ENCODE measurements around the gene JKAMP.
"Not testable (repeated sequence)": the region's sequence is repeated elsewhere in the genome, so short reads cannot be mapped to it uniquely, and the experiment has no call there.

JKAMP gene, protein sequence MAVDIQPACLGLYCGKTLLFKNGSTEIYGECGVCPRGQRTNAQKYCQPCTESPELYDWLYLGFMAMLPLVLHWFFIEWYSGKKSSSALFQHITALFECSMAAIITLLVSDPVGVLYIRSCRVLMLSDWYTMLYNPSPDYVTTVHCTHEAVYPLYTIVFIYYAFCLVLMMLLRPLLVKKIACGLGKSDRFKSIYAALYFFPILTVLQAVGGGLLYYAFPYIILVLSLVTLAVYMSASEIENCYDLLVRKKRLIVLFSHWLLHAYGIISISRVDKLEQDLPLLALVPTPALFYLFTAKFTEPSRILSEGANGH
- 25.3 to 37.0 (median 36.3) reads per million in 3 experiments for total RNA-seq

DNA sequence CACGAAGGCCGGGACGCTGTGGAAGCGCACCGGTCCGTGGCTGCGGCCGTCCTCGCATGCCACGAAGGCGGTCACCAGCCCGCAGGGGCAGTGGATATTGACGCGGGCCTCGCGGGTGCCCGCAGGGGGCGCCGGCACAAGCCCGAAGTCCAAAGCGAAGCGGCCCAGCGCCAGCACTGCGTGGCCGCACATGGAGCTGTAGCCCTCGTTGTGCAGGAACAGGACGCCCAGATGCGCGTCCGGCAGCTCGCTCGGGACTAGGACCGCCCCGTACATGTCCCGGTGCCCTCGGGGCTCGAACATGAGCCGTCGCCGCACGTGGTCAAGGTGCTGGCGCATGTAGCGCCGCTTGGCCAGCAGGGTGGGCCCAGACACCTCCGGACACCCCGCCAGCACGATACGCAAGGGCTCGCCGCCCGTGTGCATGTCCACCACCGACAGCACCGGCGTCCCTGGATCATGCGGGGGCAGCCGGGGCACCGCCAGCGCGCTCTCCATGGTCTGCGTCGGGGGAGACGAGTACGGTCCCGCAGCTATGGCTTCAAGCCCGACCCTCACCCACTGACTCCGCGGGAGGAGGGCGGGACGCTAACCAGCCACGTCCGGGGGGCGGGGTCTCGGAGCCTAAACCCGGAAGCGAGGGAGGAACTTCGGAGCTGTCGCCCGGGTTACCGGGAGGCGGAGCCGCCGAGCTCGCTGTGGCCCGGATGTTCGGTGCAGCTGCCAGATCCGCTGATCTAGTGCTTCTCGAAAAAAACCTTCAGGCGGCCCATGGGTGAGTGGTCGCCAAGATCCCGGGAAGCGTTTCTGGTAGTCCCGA, at the start of gene JKAMP, which contains the start of gene L3HYPDH:
Gene JKAMP, plus strand, starts transcription at position 699 of the 820 bp plus-strand sequence. Its CDS starts 73 bp downstream, at position 772.
Gene L3HYPDH, minus strand, starts transcription at position 590 of the 820 bp plus-strand sequence. Its CDS starts 92 bp downstream, at position 498.
- peak; percentile 94 for DNase-seq

DNA sequence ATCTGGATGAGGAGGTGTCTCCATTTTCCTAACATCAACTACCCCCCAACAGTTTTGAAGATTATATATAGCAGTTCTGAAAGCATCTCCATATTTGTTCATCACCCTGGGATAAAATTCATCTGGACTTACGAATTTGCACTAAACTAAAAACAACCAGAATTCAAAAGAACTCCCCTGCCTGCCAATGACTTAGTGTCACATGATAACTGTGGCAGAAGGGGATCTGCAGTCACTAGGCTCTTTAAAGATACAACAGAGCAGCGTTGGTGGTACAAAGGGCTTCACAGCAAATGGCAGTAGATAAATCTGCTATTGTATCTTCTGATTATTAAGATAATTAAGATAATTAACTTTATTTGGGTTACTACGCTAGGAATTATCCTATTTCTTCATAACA, 49.2 kb upstream of the JKAMP start:
- DNase-seq, result no peak

DNA sequence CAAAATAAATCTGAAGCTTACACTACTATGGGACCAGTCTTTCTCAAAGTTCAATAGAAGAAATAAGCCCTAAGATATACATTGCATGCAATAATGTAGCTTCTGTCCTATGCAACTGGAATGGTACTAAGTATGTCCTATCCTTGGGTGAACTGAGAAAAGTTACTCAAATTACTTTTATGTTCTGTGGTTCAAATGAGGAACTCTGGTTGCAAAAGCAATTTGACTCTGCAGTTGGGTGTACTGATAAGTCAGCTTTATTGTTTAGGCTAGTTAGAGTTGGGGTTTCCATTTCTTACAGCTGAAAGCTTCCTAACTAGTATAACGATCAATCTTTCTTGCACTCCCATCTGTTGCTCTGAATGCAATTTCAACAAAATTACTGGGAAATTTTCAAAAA, 48.3 kb upstream of the JKAMP start:
- no peak for DNase-seq

DNA sequence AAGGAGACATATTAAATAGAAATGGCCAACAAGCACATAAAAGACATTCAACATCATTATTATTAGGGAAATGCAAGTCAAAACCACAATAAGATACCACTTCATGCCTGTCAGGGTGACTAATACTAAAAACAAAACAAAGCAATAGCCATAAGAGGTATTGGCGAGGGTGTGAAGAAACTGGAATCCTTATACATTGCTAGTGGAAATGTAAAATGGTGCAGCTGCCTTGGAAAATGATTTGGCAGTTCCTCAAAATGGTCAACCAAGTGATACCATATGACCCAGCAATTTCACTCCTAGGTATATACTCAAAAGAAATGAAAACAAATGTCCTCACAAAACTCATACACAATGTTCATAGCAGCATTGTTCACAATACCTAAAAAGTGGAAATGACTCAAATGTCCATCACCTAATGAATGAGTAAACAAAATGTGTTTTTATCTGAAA, 46.1 kb upstream of the JKAMP start:
- DNase-seq, result no peak

DNA sequence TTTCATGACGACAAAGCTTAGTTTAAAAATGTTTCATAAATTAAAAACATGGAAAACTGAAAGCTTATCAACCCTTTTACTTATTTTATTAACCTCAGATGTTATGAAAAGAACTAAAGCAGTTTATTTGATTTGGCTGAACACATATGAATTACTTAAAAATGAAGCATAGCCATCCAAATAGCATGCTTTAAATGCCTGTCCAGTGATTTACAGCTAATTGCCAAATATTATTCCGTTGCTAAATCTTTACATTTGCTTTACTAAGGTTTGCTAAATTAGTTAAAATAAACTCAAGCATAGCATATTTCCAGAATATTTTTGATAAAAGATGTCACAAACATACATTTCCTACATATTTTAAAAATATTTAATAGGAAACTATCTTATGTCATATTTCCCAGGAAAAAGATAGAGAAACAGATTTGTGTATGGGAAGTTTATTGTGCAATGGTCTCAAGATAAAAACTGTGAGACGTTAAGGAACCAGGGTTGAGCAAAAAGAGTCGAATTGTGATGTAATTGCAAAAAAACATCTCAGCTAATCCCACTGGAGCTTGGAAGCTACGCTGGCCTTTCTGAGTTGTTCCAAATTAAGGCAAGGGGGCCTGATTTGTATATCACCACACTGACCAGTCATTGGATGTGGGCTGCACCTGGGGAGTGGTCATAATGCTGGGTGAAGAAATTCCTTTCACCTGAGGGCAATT, 44.9 kb upstream of the JKAMP start:
- no peak for DNase-seq

DNA sequence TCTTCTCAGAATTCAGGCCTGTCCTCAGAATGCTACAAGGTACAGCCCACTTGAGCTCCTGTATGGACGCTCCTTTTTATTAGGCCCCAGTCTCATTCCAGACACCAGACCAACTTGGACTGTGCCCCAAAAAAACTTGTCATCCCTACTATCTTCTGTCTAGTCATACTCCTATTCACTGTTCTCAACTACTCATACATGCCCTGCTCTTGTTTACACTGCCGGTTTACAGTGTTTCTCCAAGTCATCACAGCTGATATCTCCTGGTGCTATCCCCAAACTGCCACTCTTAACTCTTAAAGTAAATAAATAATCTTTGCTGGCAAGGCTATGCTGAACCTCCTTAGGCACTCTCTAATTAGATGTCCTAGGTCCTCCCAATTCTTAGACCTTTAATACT, 35.6 kb upstream of the JKAMP start:
- DNase-seq, result not testable (repeated sequence)

DNA sequence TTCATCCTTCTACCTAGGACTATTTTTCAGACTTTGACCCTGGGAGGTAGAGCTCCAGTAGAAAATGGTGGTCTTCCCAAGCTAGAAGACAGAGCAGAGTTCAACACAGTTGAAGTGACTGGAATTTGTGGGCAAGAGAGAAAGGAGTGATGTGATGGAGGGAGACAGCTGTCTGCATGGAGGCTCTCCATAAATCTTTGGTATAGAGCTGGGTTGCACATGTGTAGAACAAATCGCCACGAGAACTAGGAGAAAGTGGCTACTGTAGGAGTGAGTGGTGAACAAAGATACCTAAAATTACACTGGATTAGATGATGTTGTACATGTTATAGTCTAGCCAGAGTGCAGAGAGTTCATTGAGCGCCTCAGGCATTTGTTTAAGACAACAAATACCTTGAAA, 33.6 kb upstream of the JKAMP start:
- no peak for DNase-seq

DNA sequence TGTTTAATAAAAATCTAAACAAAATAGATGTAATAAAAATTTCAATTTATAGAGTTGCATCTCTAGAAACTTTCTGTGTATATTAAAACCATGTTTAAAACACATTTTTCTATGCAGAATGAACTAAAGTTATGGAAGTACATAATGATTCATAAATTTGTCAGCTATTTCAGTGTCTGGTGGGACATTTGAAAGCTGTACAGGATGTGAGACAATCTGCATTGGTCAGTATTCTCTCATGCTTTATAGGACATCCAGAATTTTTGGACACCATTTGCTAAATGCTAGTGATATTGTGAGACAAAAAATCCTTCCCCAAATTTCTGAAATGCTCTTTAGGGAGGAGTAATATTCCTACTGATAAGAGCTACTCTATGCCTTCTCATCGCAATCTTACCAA, 32.5 kb upstream of the JKAMP start:
- no peak for DNase-seq

DNA sequence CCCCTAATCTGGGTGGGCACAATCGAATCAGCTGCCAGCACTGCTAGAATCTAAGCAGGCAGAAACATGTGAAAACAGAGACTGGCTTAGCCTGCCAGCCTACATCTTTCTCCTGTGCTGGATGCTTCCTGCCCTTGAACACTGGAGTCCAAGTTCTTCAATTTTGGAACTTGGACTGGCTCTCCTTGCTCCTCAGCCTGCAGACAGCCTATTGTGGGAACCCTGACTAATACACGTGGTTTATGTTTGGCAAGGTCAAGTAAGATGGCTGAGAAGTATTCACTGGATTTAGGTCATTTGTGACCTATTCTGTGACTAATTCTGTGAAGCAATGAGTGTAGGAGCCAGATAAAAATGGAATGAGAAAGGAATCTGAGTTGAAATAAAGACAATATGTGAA, 30.2 kb upstream of the JKAMP start:
- DNase-seq, result no peak

DNA sequence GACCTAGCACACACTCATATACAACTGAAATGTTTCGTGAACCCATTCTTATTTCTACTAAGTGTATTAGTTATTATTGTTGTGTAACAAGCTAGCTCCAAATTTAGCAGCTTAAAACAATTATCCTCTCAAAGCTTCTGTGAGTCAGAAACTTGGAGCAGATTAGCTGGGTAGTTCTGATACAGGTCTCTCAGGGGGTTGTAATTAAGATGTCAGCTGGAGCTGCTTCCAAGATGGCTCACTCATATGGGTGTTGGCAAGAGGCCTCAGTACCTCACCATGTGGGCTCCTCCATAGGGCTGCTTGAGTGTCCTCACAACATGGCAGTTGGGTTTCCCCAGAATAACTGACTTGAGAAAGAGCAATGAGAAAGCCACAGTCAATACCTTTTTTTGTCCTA, 28.9 kb upstream of the JKAMP start:
- no peak for DNase-seq

DNA sequence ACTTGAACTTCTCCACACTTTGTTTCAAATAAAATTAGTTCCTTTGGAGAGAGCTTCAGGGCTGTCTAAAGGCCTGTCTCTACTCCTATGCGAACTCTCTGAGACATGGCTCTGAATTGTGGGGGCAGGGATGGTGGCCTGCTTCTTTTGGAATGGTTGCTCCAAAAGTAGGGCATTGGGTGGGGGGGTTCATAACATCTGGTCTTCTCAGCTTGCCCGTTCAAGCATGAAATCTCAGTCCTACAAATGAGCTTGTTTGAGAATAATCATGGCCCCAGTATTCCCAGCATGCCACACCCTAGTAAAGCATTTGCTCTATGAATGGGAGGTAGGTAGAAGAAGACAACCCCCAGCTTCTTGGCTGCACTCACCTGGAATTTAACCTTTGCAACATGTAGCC, 25.8 kb upstream of the JKAMP start:
- DNase-seq, result no peak

DNA sequence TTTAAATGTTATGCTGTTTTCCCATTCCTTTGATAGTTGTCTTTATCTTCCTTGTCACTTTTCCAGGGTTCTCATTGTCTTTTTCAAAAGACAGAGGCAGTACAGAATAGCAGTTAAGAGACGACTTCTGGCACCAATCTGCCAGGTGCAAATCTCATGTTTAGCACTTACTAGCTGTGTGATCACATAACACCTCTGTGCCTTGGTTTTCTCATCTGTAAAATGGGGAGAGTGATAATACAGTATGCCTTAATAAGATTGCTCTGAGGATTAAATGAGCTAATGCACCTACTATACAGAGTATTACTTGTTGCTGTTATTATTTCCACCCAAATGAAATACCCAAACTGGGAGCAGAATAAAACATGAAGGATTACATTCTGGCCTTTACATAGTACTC, 23.9 kb upstream of the JKAMP start:
- DNase-seq, result no peak

DNA sequence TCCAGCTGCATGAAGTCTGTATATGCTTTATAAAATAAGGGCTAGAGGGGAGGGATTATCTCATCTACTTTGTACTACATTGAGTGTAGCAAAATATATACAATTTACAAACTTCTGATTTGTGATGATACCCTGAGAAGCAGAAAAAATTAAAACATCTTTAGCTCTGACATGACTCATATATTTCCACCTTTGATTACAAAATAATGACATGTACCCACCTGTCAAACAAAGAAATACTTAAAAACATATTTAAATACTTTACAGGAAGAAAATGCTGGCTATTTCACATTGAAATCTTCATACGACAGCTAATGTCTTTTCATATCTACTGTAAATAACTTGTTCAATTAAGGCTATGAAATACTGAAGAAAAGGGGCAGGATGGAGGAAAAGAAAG, 22.4 kb upstream of the JKAMP start:
- no peak for DNase-seq

DNA sequence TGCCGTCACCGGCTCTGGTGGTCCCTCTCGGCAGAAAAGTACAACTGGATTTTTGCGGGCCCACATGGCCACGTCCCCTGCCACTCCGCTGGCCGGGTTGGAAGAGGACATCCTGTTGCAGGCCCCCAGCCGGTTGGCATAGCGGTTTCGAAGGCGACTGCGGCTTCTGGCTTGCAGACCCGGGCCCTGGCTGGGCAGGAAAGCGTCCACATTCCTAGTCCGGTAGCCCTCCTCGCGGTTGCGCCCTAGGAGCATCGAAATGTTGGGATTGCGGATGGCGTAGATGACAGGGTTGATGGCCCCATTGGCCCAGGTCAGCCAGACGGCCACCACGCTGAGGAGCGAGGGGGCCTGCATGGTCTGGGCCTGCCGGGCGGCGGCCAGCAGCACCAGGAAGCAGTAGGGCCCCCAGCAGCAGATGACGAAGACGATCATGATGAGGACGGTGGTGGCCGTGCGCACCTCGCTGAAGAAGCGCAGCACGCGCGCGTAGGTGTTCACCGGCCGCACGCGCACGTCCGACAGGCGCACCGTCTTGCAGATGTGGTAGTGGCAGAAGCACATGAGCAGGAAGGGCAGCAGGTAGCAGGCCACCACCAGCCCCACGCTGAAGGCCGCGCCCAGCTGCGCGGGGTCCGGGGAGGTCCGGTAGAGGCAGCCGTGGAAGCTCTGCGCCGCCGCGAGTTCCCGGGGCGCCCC, 20.4 kb upstream of the JKAMP start:
- DNase-seq, result no peak

DNA sequence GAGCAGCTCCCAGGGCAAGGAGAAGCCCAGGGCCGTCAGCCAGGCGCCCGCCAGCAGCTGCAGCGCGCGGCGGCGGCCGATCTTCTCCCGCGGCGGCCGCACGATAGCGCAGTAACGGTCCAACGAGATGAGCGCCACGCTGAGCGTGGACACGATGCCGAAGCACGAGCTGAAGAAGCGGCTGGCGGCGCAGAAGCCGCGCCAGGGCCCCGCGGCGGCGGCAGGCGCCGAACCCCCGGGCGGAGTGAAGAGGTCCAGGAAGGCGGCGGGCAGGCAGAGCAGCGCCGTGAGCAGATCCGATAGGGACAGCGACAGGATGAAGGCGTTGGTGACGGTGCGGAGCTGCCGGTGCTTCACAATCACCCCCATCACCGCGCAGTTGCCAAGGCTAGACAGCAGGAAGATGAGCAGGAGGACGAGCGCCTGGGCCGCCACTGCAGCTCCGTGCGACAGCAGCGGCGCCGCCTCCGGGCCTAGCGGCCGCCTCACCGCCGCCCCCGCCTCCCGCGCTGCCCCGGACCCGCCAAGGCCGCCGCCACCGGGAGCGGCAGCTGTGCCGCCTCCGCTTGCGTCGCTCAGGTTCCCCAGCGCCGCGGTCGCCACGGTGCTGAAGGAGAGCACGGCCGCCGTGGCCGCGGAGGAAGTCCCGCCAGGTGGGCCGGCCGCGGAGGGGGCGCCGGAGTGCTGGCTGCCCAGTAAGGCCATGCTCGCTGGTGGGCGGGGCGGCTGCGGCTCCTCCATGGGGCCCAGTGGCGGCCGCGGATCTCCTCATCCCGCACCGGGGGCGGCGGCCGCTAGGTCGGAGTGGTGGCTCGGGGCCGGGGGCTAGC, 19.6 kb upstream of the JKAMP start:
- DNase-seq, result peak; percentile 66

DNA sequence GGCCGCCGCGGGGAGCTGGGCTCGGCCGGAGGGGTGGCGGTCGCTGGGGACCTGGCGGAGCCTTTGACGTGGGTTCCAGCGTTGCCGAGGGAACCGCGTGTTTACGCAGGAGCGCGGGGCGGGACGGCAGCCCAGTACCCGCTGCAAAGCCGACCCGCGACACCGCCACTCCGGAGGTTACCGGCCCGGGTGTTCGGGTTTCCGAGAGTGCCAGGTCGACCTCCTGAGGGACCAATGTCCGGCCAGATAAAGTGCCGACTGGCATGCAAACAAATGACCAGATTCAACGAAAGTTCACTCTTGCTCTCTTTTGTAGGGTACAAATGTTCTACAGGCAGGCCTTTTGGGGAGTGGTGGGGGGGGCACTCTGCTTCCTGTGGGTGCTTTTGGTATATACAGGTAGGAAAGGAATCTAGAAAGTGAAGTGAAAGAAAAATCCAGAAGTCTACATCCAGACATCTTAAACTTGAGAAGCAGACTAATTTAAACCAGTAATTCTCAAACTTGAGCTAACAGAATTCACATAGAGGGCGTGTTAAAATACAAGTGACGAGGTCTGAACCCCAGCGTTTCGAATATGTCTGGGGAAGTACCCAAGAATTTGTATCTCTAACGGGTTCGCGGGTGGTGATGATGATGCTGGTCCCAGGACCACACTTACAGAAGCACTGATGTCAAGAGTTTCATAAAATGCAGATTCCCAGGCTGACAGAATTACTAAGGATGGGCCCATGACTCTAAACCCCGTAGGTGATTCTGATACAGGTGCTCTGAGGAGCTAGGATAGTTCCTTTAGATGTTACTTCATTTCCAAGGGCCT, 18.8 kb upstream of the JKAMP start, which contains the start of gene GPR135:
Gene GPR135, minus strand, starts transcription at position 65 of the 820 bp plus-strand sequence. CDS start 154 bp downstream, outside the sequence.
- DNase-seq, result peak; percentile 49

DNA sequence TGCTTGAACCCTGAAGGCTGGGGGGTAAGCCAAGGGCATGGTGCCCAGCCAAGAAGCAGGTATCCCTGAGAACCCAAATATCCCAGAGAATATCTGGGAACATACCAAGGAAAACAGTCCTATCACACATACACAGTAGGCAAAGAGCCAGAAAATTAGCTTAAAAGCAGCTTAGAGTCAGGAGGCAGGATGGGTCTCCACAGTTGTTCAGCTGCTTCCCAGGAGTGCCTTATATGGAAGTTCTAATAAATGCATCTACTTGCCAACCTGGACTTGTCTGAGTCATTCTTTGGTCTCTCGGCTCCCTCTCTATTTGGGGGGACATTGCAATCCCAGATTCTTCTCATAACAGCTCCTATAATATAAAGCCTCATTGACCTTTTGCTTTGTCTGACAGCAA, 10.1 kb upstream of the JKAMP start:
- DNase-seq, result no peak

DNA sequence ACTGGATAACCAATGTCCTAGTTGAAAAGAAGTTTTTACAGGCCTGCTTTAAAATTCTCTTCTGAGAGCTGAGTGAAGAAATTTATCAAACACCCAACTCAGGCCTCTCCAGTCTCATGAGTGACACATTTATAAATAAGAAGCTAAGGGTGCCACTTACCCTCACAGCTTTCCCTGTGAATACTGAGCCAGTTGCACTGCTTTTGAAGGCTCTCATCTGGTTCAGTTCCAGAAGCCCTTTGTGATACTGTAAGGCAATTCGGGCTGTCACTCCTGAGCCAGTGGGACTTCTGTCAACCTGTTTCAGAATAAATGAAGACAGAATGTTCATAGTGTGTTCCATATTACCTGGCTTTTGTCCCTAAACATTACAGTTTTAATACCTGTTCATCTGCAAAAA, 8.6 kb upstream of the JKAMP start:
- no peak for DNase-seq

DNA sequence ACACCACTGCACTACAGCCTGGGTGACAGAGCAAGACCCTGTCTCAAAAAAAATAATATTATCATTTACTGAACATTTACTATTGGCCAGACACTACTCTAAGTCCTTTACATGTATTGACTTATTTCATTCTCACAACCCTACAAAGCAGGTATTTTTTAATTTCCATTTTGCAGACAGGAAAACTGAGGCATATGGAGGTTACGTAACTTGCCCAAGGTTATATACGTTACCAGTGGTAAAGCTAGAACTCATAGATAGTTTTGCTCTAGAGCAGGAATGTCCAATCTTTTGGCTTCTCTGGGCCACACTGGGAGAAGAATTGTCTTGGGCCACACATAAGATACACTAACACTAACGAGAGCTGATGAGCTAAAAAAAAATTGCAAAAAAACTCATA, 5.8 kb upstream of the JKAMP start:
- DNase-seq, result no peak

DNA sequence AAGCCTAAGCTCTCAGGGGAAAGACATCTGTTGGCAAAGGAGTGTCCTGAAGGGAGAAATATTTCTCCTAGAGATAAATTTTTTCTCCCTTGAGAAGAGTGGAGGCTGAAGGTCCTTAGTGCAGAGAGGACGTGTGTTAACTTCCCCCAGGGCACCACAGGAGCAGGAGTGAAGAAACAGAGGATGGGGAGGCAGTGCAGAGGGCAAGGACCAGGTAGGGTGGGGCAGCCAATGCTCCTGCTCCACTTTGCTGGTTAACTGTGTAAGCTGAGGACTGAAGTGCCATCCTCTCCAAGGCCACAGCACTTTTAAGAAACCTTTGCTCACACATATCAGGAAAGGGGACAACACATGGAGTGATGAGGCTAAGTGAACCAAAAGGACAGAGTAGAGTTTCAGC, 4.2 kb upstream of the JKAMP start:
- DNase-seq, result no peak

DNA sequence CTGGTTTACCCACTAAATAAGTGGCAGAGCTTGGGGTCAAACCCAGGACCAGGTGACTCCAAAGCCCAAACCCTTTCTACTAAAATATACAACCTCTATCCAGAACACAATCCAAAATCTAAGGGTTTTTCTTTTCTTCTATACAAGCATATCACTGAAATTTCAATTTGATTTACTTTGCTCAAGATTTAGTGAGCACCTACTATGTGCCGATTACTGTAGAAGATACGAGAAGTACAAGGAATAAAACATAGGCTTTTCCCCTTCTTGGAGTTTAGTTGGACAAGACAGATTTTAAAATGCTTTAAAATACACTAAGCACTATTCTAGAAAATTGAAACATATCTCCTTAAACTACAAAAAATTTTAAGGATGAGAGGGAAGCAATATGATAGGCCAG, 2.9 kb upstream of the JKAMP start:
- DNase-seq, result no peak
